Small intestine (tissue), 7 donors: ENCODE data around the gene DYRK3. TPM values are rescaled to one million over a fixed set of nuclear protein-coding genes. Genes with fewer than 3 reads are reported as not detected.

Experiments
- DNase-seq, 2 donors: peaks; one replicate each; pipeline versions ENCODE4 v3.0.0 to v3.0.0-alpha.2; 2013
- FAIRE-seq: peaks from 2 replicates; lab custom pipeline; 2012; peaks lifted over from hg19 to GRCh38; lab: Jason Lieb, UNC
- H3K27ac ChIP-seq, 3 donors: one replicate each; pipeline ENCODE4 v1.5.1; 2013; ENCODE audit warnings: low read length in 2 of 3, mild to moderate bottlenecking in 2 of 3, control low read depth in 1 of 3, inconsistent platforms in 1 of 3, low read depth in 1 of 3, moderate library complexity in 1 of 3
- H3K27me3 ChIP-seq, 3 donors: one replicate each; pipeline ENCODE4 v1.6.1; 2013; ENCODE audit warnings: low read length in 3 of 3, inconsistent platforms in 1 of 3; ENCODE audit not compliant: control insufficient read depth in 3 of 3, insufficient read depth in 3 of 3
- H3K36me3 ChIP-seq, 3 donors: one replicate each; pipeline ENCODE4 v1.6.1; 2013; ENCODE audit warnings: low read length in 3 of 3, inconsistent platforms in 1 of 3, low read depth in 1 of 3, mild to moderate bottlenecking in 1 of 3, moderate library complexity in 1 of 3; ENCODE audit not compliant: control insufficient read depth in 3 of 3, insufficient read depth in 2 of 3
- H3K4me1 ChIP-seq, 3 donors: one replicate each; pipeline ENCODE4 v1.6.1; 2013; ENCODE audit warnings: low read length in 2 of 3, inconsistent platforms in 1 of 3, low read depth in 1 of 3, mild to moderate bottlenecking in 1 of 3, moderate library complexity in 1 of 3; ENCODE audit not compliant: control insufficient read depth in 3 of 3, insufficient read depth in 2 of 3
- H3K4me3 ChIP-seq, 3 donors: one replicate each; pipeline ENCODE4 v1.5.1; 2013; ENCODE audit warnings: low read length in 3 of 3, control low read depth in 1 of 3, inconsistent platforms in 1 of 3, low read depth in 1 of 3, mild to moderate bottlenecking in 1 of 3, moderate library complexity in 1 of 3
- H3K9me3 ChIP-seq, 2 donors: one replicate each; pipeline ENCODE4 v1.6.1; 2013; ENCODE audit warnings: low read depth in 1 of 2, low read length in 1 of 2; ENCODE audit not compliant: control insufficient read depth in 2 of 2, insufficient read depth in 1 of 2
- WGBS, 3 donors: extraction: QIAGEN DNeasy Blood & Tissue Kit; methylation state at CpG; one replicate each; pipeline ENCODE4 v1.1.7; 2013; 5-methylcytosine and 5-hydroxymethylcytosine counted together
- polyA plus RNA-seq, 4 donors: library from polyadenylated mRNA; stranded (reverse) in 3 of 4; unstranded in 1 of 4; fragments of 200-250 nt in 3 of 4; fragments of 120-200 nt in 1 of 4; gene quantifications; one replicate each; pipeline versions ENCODE4 v1.2.1 to v1.2.3, GENCODE V29; 2013
- donor health status: healthy with polysubstance abuse.
- donor health status: control.
- donor health status: control.
- donor health status: Bipolar disorder and iron deficiency.
- donor health status: healthy.

DYRK3 gene
- polyA plus RNA-seq, 4 donors: 0.45 to 1.7 (median 1.1) TPM

DNA sequence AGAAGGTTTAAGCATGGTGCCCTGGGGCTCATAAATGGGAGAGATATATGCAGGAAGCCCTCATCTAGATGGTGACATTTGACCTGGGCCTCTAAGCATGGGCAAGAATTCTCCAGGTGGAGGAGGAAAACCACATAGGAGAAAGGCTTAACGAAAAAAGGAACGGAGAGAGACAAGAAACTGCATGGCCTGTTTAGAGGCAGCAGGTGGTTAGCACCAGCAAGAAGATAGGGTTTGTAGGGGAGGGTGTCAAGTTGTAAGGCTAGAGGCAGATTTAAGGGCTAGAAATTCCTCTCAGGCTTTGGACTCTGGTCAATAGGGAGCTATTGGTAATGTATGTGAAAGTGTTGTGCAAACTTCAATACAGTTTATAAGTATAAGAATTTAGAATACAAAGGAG is 41.2 kb downstream of the DYRK3 start:
- Histone ChIP-seq H3K27me3 (no peaks in the 10 kb centered on the region), H3K36me3 (no peaks in the 10 kb centered on the region), H3K4me3 (no peak overlapping the region), H3K27ac (no peak overlapping the region), H3K4me1 (peaks cover 15 to 58% (median 25%) of the 10 kb centered on the region in 3 donors), H3K9me3 (no peaks in the 10 kb centered on the region)
- 70 to 91% (median 82%) methylated on average over 2 of the region's 2 CpGs for WGBS, 3 donors
- FAIRE-seq (no peak), DNase-seq (no peak)

GRCh38 chr1:206678490-206678889 is 43.2 kb downstream of the DYRK3 start:
- no peak for FAIRE-seq
- 70 to 80% (median 78%) methylated on average over 3 of the region's 3 CpGs for WGBS, 3 donors

GRCh38 chr1:206679738-206680211 is 44.4 kb downstream of the DYRK3 start:
- Histone ChIP-seq H3K36me3 (peaks cover 0 to 3% (median 0%) of the 10 kb centered on the region in 3 donors), H3K4me3 (no peak overlapping the region), H3K27ac (peak overlapping the region in 1 of 3 donors; percentile 41), H3K9me3 (no peaks in the 10 kb centered on the region), H3K4me1 (peaks cover 8 to 52% (median 10%) of the 10 kb centered on the region in 3 donors), H3K27me3 (no peaks in the 10 kb centered on the region)
- no peak for FAIRE-seq
- 18 to 35% (median 20%) methylated on average over 5 of the region's 5 CpGs for WGBS, 3 donors
- DNase-seq: peak in 1 of 2 donors; percentile 72

More at GRCh38 chr1:206678490-206678889, 43.2 kb downstream of the DYRK3 start:
- no peaks in the 10 kb centered on the region for H3K27me3 ChIP-seq
- no peak overlapping the region for H3K27ac ChIP-seq
- DNase-seq: no peak
- H3K36me3 ChIP-seq: peaks cover 0 to 2% (median 0%) of the 10 kb centered on the region in 3 donors
- H3K9me3 ChIP-seq: no peaks in the 10 kb centered on the region
- no peak overlapping the region for H3K4me3 ChIP-seq
- peaks cover 13 to 56% (median 16%) of the 10 kb centered on the region in 3 donors for H3K4me1 ChIP-seq

DNA sequence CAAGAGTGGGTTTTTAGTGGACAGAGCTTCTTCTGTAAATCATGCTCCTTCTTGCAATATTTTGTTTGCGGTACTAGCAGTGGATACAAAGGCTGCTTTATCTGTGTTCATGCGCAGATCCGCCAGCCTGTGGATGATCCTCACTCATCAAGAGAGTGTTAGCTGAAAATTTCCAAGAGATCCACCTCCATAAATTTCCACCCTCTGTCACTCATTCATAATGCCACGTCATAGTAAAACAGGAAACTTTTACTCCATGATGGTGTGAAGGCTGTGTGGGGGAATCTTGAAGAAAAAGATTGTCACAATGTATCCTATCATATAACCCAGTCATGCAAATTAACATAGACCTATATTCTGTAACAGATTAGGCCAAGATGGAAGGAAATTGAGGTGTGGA is 44.9 kb downstream of the DYRK3 start:
- WGBS, 3 donors: 71 to 80% (median 80%) methylated on average over 4 of the region's 4 CpGs
- FAIRE-seq: no peak

DNA sequence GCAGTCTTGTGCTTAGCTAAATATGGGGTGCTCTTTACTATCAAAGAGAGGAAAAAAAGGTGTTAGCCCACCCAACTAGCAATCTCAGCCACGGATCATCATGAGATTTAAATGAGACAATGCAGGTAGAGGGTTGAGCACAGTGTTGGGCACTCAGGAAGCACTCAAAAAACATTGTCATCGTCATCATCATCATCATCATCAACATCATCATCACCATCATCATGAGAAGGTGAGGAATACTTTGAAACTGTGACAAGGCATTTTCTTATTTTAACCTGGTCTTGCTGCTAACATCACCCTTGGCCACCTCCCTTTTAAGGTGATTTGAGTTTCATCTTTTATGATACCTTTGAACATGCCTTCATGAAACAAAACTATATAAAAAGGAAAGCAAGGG is 46.0 kb downstream of the DYRK3 start:
- WGBS, 3 donors: 33 to 63% (median 37%) methylated on average over 2 of the region's 2 CpGs
- Histone ChIP-seq H3K27me3 (no peaks in the 10 kb centered on the region), H3K4me3 (no peak overlapping the region), H3K9me3 (no peaks in the 10 kb centered on the region), H3K27ac (peak overlapping the region in 2 of 3 donors; percentile 43 to 85), H3K36me3 (peaks cover 0 to 3% (median 0%) of the 10 kb centered on the region in 3 donors), H3K4me1 (peaks cover 7 to 44% (median 8%) of the 10 kb centered on the region in 3 donors)
- DNase-seq: no peak
- no peak for FAIRE-seq

More for the DNA sequence above, 44.9 kb downstream of the DYRK3 start:
- no peak overlapping the region for H3K4me3 ChIP-seq
- no peaks in the 10 kb centered on the region for H3K27me3 ChIP-seq
- peaks cover 7 to 47% (median 8%) of the 10 kb centered on the region in 3 donors for H3K4me1 ChIP-seq
- H3K36me3 ChIP-seq: peaks cover 0 to 3% (median 0%) of the 10 kb centered on the region in 3 donors
- DNase-seq: no peak
- H3K9me3 ChIP-seq: no peaks in the 10 kb centered on the region
- H3K27ac ChIP-seq: peak overlapping the region in 1 of 3 donors; percentile 17

DNA sequence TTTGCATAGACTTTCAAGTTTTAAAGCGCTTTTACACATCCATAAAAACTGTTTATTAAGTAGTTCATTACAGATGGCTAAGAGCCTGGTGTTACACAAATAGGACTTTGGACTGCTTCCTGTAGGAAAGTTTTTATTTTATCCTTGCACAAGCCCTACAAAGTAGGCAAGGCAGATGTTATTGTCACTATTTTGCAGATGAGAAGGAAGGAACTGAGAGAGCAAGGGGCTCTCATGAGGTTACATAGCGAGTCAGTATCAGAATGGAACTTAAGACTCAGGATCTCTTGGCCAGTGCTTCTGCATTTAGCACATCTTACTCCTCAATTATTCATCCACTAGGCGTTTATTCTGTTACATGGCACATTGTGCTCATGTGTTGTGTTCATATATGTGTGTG is 46.8 kb downstream of the DYRK3 start:
- Histone ChIP-seq H3K4me3 (no peak overlapping the region), H3K36me3 (peaks cover 0 to 3% (median 0%) of the 10 kb centered on the region in 3 donors), H3K9me3 (no peaks in the 10 kb centered on the region), H3K27ac (peak overlapping the region; percentile 59 to 85 (median 77)), H3K27me3 (no peaks in the 10 kb centered on the region), H3K4me1 (peaks cover 7 to 47% (median 10%) of the 10 kb centered on the region in 3 donors)
- 8 to 34% (median 20%) methylated on average over 3 of the region's 3 CpGs for WGBS, 3 donors
- no peak for FAIRE-seq
- DNase-seq: peak; percentile 90 to 92

GRCh38 chr1:206683313-206683712 is 48.0 kb downstream of the DYRK3 start:
- Histone ChIP-seq H3K36me3 (peaks cover 0 to 7% (median 0%) of the 10 kb centered on the region in 3 donors), H3K4me1 (peaks cover 15 to 59% (median 22%) of the 10 kb centered on the region in 3 donors), H3K4me3 (no peak overlapping the region), H3K27me3 (no peaks in the 10 kb centered on the region), H3K9me3 (no peaks in the 10 kb centered on the region), H3K27ac (peak overlapping the region in 1 of 3 donors; percentile 85)
- WGBS, 3 donors: 71 to 80% (median 72%) methylated on average over 6 of the region's 6 CpGs
- DNase-seq (no peak), FAIRE-seq (no peak)

GRCh38 chr1:206684003-206684402 is 48.7 kb downstream of the DYRK3 start:
- Histone ChIP-seq H3K4me3 (peak overlapping the region in 1 of 3 donors; percentile 54), H3K9me3 (no peaks in the 10 kb centered on the region), H3K36me3 (peaks cover 0 to 8% (median 0%) of the 10 kb centered on the region in 3 donors), H3K27ac (peak overlapping the region in 2 of 3 donors; percentile 2 to 85), H3K4me1 (peaks cover 15 to 64% (median 26%) of the 10 kb centered on the region in 3 donors), H3K27me3 (no peaks in the 10 kb centered on the region)
- DNase-seq (no peak), FAIRE-seq (no peak)
- 21 to 49% (median 25%) methylated on average over 8 of the region's 8 CpGs for WGBS, 3 donors
